Stomach (tissue), 9 donors: ENCODE data around the gene ABCD3. TPM values are rescaled to one million over a fixed set of nuclear protein-coding genes. Genes with fewer than 3 reads are reported as not detected.

Experiments
- DNase-seq, 2 donors: peaks; one replicate each; pipeline versions ENCODE4 v3.0.0 to v3.0.0-alpha.2; 2013 to 2019
- H3K27ac ChIP-seq, 5 donors: fragments of 200-600 bp in 4 of 5; sonication (generic) in 4 of 5; one replicate each; pipeline ENCODE4 v1.5.1; 2013 to 2019; ENCODE audit warnings: mild to moderate bottlenecking in 1 of 5, moderate library complexity in 1 of 5
- H3K27me3 ChIP-seq, 3 donors: fragments of 200-600 bp; sonication (generic); one replicate each; pipeline ENCODE4 v1.5.1; 2017 to 2019; ENCODE audit warnings: mixed run types in 1 of 3
- H3K36me3 ChIP-seq, 4 donors: fragments of 200-600 bp; sonication (generic); 1 replicate in 3 of 4; 2 replicates in 1 of 4; pipeline ENCODE4 v1.5.1; 2016 to 2019
- H3K4me1 ChIP-seq, 4 donors: fragments of 200-600 bp; sonication (generic); one replicate each; pipeline ENCODE4 v1.5.1; 2016 to 2019
- H3K4me3 ChIP-seq, 4 donors: fragments of 200-600 bp; sonication (generic) in 3 of 4; one replicate each; pipeline ENCODE4 v1.5.1; 2016 to 2019; ENCODE audit warnings: mild to moderate bottlenecking in 1 of 4
- H3K9me3 ChIP-seq, 4 donors: fragments of 200-600 bp; sonication (generic); one replicate each; pipeline ENCODE4 v1.5.1; 2016 to 2019
- EP300 ChIP-seq: sonication (generic); formaldehyde crosslinking; IDR thresholded peaks from one replicate; pipeline ENCODE4 v1.6.1; 2017; ENCODE audit warnings: antibody characterized with exemption
- POLR2A ChIP-seq, 4 donors: fragments of 450-650 bp; IDR thresholded peaks; one replicate each; pipeline ENCODE4 v1.6.1; 2016; ENCODE audit warnings: antibody characterized with exemption in 4 of 4, control low read depth in 2 of 4, mild to moderate bottlenecking in 1 of 4, moderate library complexity in 1 of 4
- POLR2AphosphoS5 ChIP-seq, 3 donors: sonication (generic); formaldehyde crosslinking; IDR thresholded peaks; one replicate each; pipeline ENCODE4 v1.6.1; 2016; ENCODE audit warnings: antibody characterized with exemption in 3 of 3
- WGBS, 5 donors: extraction: QIAGEN DNeasy Blood & Tissue Kit in 3 of 5; methylation state at CpG; one replicate each; pipeline versions ENCODE4 v1.1.5 to v1.1.7; 2013 to 2018; 5-methylcytosine and 5-hydroxymethylcytosine counted together
- intact Hi-C: fragments of 100-400 bp; cut with DNase I; formaldehyde crosslinking; loops from one replicate; pipeline ENCODE4 v1.15.1; 2023; ENCODE audit warnings: low total_unique reads
- polyA plus RNA-seq, 3 donors: library from polyadenylated mRNA; stranded (reverse); fragments of 200-250 nt; gene quantifications; one replicate each; pipeline ENCODE4 v1.2.3, GENCODE V29; 2013
- total RNA-seq, 5 donors: library from RNA; depleted of rRNA; stranded (reverse); fragments of >200 nt; gene quantifications; one replicate each; pipeline versions ENCODE4 v1.1.0 to v1.2.3, GENCODE V29; 2014 to 2016
- TF ChIP-seq, protein P1 (sequence below), 7 experiments: fragments of 450-650 bp in 4 of 7; fragments of 200-600 bp in 3 of 7; sonication (generic) in 3 of 7; IDR thresholded peaks; one replicate each; pipeline ENCODE4 v1.5.1; 2016 to 2019; ENCODE audit warnings: antibody characterized with exemption in 7 of 7, control low read depth in 2 of 7, mild to moderate bottlenecking in 1 of 7
- donor health status: healthy with polysubstance abuse.
- donor health status: Bipolar disorder and iron deficiency.
- donor health status: healthy.

ABCD3 gene
- total and polyA plus RNA-seq, 8 donors: 8.8 to 124 (median 18.4) TPM

DNA sequence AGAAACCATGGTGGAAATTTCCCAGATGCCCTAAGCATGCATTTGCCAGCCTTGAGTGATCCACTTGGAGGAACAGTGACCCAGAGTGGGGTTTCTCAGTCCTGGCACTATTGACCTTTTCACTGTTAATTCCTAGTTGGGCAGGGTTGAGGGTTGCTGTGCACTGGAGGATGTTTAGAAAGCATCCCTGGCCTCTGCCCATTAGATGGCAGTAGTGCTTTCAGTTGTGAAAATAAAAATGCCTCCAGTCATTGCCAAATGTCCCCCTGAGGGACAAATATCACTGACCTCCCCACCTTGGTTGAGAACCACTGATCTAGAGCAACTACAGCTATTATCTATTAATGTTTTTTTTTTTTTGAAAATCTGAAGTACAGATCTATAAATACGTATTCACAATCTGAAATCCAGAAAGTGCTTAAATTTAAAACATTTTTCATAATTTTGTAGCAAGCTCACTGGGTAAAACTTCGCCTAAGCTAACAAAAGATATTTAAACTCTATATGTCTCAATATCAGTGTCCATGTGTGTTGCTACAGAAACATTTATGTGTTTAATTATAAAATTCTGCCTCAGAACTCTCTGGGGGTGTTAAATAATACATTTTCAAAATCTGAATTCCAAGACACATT lies 96.0 kb downstream of the ABCD3 start:
- peak in 1 of 2 donors; percentile 62 for DNase-seq

DNA sequence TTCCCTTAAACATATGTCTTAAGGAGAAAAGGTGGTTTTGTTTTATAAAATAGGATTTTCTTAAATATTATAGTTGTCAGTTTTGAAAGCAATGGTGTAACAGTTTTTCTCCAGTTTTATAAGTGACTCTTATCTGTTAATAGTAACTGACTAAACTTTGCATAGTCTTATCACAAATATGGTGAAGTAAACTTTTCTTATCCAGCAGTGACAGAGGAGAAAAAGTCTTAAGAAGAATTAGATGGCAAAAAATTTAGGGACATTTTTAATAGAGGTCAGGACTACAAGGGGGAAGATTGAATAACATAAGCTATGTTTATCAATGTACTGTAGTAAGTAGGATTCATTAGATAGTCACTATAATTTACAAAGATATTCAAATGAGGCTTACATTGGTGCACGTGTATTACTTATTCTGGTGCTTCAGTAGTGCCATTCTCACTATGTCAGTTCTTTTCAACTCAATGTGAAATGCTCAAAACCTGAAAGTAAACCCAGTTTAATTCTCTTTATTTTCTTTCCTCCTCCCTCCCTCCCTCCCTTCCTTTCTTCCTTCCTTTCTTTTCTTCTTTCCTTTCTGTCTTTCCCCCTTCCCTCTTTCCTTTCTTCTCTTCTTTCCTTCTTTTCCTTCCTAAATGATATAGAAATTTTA lies 97.2 kb downstream of the ABCD3 start:
- Histone ChIP-seq H3K27ac (no peak overlapping the region), H3K27me3 (no peaks in the 10 kb centered on the region), H3K4me1 (peaks cover 0 to 8% (median 0%) of the 10 kb centered on the region in 4 donors), H3K36me3 (peaks cover 5 to 20% (median 12%) of the 10 kb centered on the region in 4 donors), H3K4me3 (no peak overlapping the region), H3K9me3 (no peaks in the 10 kb centered on the region)
- intact Hi-C loops: no loop called here
- DNase-seq: no peak
- TF ChIP-seq POLR2A (IDR thresholded peaks at IDR 0.05) (no peak), EP300 (no peak), POLR2AphosphoS5 (IDR thresholded peaks at IDR 0.05) (no peak)
- TF ChIP-seq, protein P1, sequence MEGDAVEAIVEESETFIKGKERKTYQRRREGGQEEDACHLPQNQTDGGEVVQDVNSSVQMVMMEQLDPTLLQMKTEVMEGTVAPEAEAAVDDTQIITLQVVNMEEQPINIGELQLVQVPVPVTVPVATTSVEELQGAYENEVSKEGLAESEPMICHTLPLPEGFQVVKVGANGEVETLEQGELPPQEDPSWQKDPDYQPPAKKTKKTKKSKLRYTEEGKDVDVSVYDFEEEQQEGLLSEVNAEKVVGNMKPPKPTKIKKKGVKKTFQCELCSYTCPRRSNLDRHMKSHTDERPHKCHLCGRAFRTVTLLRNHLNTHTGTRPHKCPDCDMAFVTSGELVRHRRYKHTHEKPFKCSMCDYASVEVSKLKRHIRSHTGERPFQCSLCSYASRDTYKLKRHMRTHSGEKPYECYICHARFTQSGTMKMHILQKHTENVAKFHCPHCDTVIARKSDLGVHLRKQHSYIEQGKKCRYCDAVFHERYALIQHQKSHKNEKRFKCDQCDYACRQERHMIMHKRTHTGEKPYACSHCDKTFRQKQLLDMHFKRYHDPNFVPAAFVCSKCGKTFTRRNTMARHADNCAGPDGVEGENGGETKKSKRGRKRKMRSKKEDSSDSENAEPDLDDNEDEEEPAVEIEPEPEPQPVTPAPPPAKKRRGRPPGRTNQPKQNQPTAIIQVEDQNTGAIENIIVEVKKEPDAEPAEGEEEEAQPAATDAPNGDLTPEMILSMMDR (IDR thresholded peaks at IDR 0.05): no peak
- WGBS, 5 donors: 30 to 65% (median 43%) methylated on average over 1 of the region's 1 CpG

More for the DNA sequence above, 96.0 kb downstream of the ABCD3 start:
- Histone ChIP-seq H3K27ac (no peak overlapping the region), H3K9me3 (no peaks in the 10 kb centered on the region), H3K27me3 (no peaks in the 10 kb centered on the region), H3K4me1 (peaks cover 0 to 8% (median 0%) of the 10 kb centered on the region in 4 donors), H3K36me3 (peaks cover 6 to 20% (median 14%) of the 10 kb centered on the region in 4 donors), H3K4me3 (no peak overlapping the region)
- 68 to 96% (median 71%) methylated on average over 2 of the region's 2 CpGs for WGBS, 5 donors
- intact Hi-C loops: no loop called here
- TF ChIP-seq, protein P1 (IDR thresholded peaks at IDR 0.05): peak in 5 of 7 experiments; percentile 29 to 51 (median 44)
- no peak for TF ChIP-seq POLR2A (IDR thresholded peaks at IDR 0.05)

DNA sequence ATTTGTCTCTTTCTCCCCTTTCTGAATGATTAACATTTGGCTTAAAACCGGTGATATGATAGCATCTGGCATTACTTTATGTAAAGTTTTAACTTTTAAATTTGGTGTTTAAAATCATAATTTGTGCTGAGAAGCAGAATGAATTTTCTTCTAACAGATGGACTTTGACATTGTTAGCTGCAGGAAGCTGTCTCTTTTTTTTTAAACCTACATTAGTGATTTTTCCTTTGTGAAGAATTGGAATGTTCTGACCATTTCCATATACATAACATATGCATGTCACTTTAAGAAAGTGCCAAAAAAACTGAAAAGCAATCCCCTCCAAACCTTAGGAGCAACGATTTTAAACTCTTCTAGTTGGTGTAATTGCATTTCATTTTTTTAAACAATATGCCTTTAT lies 101.2 kb downstream of the ABCD3 start:
- no peak for DNase-seq
- TF ChIP-seq, protein P1 (IDR thresholded peaks at IDR 0.05): no peak
- TF ChIP-seq POLR2AphosphoS5 (IDR thresholded peaks at IDR 0.05): no peak
- no peak for TF ChIP-seq POLR2A (IDR thresholded peaks at IDR 0.05)
- TF ChIP-seq EP300: no peak
- Histone ChIP-seq H3K4me1 (peaks cover 0 to 6% (median 0%) of the 10 kb centered on the region in 4 donors), H3K4me3 (no peak overlapping the region), H3K9me3 (no peaks in the 10 kb centered on the region), H3K27ac (no peak overlapping the region), H3K27me3 (no peaks in the 10 kb centered on the region), H3K36me3 (peaks cover 5 to 20% (median 10%) of the 10 kb centered on the region in 4 donors)
- intact Hi-C loops: no loop called here
- WGBS, 5 donors: 54 to 64% (median 56%) methylated on average over 2 of the region's 2 CpGs

DNA sequence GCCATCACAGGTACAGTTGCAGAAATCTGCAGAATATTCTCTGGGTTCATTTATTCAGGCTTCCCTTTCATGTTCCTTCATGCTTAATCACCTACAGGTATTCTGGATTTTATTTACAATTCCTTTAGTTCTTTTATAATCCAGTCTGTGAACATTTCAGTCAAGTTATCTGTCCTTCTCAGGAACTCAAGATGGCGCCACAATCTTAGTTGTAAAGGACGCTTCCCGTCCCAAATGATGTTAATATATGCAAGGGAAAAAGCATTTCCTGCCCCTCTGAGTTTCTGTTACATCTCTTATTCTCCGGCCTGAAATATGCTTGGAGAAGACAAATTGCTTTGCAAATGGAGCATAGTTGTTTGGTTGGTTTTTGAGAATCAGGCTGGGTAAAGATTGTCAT lies 104.1 kb downstream of the ABCD3 start:
- Histone ChIP-seq H3K27ac (no peak overlapping the region), H3K27me3 (no peaks in the 10 kb centered on the region), H3K4me3 (no peak overlapping the region), H3K9me3 (no peaks in the 10 kb centered on the region), H3K36me3 (peaks cover 4 to 15% (median 10%) of the 10 kb centered on the region in 4 donors), H3K4me1 (peaks cover 0 to 5% (median 1%) of the 10 kb centered on the region in 4 donors)
- DNase-seq: peak in 1 of 2 donors; percentile 79
- 23 to 44% (median 33%) methylated on average over 4 of the region's 4 CpGs for WGBS, 5 donors
- no peak for TF ChIP-seq POLR2AphosphoS5 (IDR thresholded peaks at IDR 0.05)
- TF ChIP-seq, protein P1 (IDR thresholded peaks at IDR 0.05): peak in 2 of 7 experiments; percentile 10 to 16
- TF ChIP-seq EP300: no peak
- no peak for TF ChIP-seq POLR2A (IDR thresholded peaks at IDR 0.05)
- intact Hi-C loops: loop anchor here (5.0 kb wide), 1 partner anchor 285 kb away; no protein-coding TSS in a partner anchor
